SK-N-SH treated with all-trans-retinoic acid at 6 μM for 48 hours (cell line): ENCODE data around the gene GPANK1.

ENCODE experiments used
- ARNTL ChIP-seq: fragments of 450-650 bp; formaldehyde crosslinking; IDR thresholded peaks from 2 replicates; pipeline ENCODE4 v1.5.0; 2020; ENCODE audit warnings: low read depth, mild to moderate bottlenecking, moderate library complexity, borderline replicate concordance
- ISL1 ChIP-seq: fragments of 250-450 bp; sonication (Bioruptor Pico); IDR thresholded peaks from 2 replicates; pipeline ENCODE4 v2.1.2; 2022; ENCODE audit warnings: mild to moderate bottlenecking, moderate library complexity
- OSR1 ChIP-seq: fragments of 250-450 bp; sonication (Bioruptor Pico); IDR thresholded peaks from 2 replicates; pipeline ENCODE4 v1.8.0; 2022; ENCODE audit warnings: moderate library complexity, mild to moderate bottlenecking, inconsistent platforms

DNA sequence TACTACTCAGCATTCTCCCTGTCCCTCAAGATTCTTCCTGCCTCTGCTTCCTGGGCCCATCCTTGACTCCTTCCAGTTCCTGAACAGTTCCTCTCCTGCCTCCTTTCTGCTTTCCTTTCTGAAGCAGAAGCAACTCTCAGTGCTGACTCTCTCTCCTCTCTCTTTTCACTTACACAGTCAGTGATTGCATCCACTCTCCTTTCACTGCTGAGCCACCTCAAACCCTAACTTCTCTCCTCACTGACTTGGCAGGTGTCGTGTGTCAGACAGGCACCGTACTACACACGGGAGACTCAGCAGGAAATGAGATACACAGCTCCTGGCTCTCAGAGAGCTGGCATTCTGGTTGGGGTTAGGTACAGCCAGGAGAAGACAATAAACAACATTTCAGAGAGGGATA, 32.8 kb upstream of the GPANK1 start:
- TF ChIP-seq OSR1 (CRISPR knock-in tag) (no peak), ISL1 (no peak), ARNTL (CRISPR knock-in tag) (no peak)
